Left renal cortex interstitium (tissue), 4 donors: Measurements from ENCODE around the gene FBXL7. TPM values are rescaled to one million over a fixed set of nuclear protein-coding genes. Genes with fewer than 3 reads are reported as not detected.

Source experiments
- DNase-seq, 4 donors: peaks; one replicate each; pipeline ENCODE4 v3.0.0-alpha.2; 2013; ENCODE audit warnings: low read depth in 4 of 4, low spot score in 2 of 4, missing footprints in 1 of 4
- polyA plus RNA-seq, 4 donors: library from polyadenylated mRNA; unstranded; fragments of 120-200 nt; gene quantifications; one replicate each; pipeline ENCODE4 v1.2.1, GENCODE V29; 2013; ENCODE audit not compliant: insufficient read length in 4 of 4

FBXL7 gene
- polyA plus RNA-seq, 4 donors: 24.1 to 29.8 (median 26.8) TPM

- DNase-seq: no peak
These were observed 291.3 kb downstream of the FBXL7 start for GRCh38 chr5:15791274-15791673.

GRCh38 chr5:15791859-15792258 lies 291.9 kb downstream of the FBXL7 start:
- no peak for DNase-seq

- no peak for DNase-seq
These were observed 294.3 kb downstream of the FBXL7 start for GRCh38 chr5:15794052-15794985.

- no peak for DNase-seq
These were observed 296.1 kb downstream of the FBXL7 start for GRCh38 chr5:15796096-15796495.

- no peak for DNase-seq
These were observed 296.6 kb downstream of the FBXL7 start for GRCh38 chr5:15796557-15796956.

- DNase-seq: no peak
These were observed 297.1 kb downstream of the FBXL7 start for GRCh38 chr5:15797116-15797515.

- DNase-seq: no peak
These were observed 298.0 kb downstream of the FBXL7 start for GRCh38 chr5:15798006-15798405.

GRCh38 chr5:15799014-15799413 lies 299.0 kb downstream of the FBXL7 start:
- DNase-seq: no peak

- no peak for DNase-seq
These were observed 299.6 kb downstream of the FBXL7 start for GRCh38 chr5:15799612-15800011.

GRCh38 chr5:15803280-15803679 lies 303.3 kb downstream of the FBXL7 start:
- DNase-seq: no peak

GRCh38 chr5:15806613-15807012 lies 306.6 kb downstream of the FBXL7 start:
- no peak for DNase-seq

- DNase-seq: no peak
These were observed 307.3 kb downstream of the FBXL7 start for GRCh38 chr5:15807248-15807647.

- DNase-seq: no peak
These were observed 307.9 kb downstream of the FBXL7 start for GRCh38 chr5:15807871-15808270.

GRCh38 chr5:15808577-15808976 lies 308.6 kb downstream of the FBXL7 start:
- no peak for DNase-seq

- no peak for DNase-seq
These were observed 319.6 kb downstream of the FBXL7 start for GRCh38 chr5:15819617-15820016.

- DNase-seq: no peak
These were observed 321.5 kb downstream of the FBXL7 start for GRCh38 chr5:15821506-15821905.

- DNase-seq: no peak
These were observed 323.4 kb downstream of the FBXL7 start for GRCh38 chr5:15823398-15823797.

GRCh38 chr5:15827741-15828140 lies 327.8 kb downstream of the FBXL7 start:
- DNase-seq: no peak

GRCh38 chr5:15831408-15831807 lies 331.4 kb downstream of the FBXL7 start:
- DNase-seq: no peak

GRCh38 chr5:15833365-15833764 lies 333.4 kb downstream of the FBXL7 start:
- no peak for DNase-seq

- no peak for DNase-seq
These were observed 334.7 kb downstream of the FBXL7 start for GRCh38 chr5:15834596-15835245.

GRCh38 chr5:15835514-15835913 lies 335.5 kb downstream of the FBXL7 start:
- no peak for DNase-seq
